HG03565 (cell line): ENCODE results near the gene DNAJB5.
"Not testable (repeated sequence)": the region's sequence is repeated elsewhere in the genome, so short reads cannot be mapped to it uniquely, and the experiment has no call there.

Experiments
- ATAC-seq: cut with Tn5 transposase; IDR thresholded peaks from one replicate; pipeline ENCODE4 v1.9.1; 2021; ENCODE audit warnings: mild to moderate bottlenecking, moderate library complexity; ENCODE audit not compliant: unreplicated experiment

Gene DNAJB5

GRCh38 chr9:34998266-34998665 lies 8.7 kb downstream of the DNAJB5 start:
- no peak for ATAC-seq

GRCh38 chr9:34999576-34999975 lies 10.0 kb downstream of the DNAJB5 start:
- ATAC-seq, result no peak

GRCh38 chr9:35000535-35001284 lies 11.2 kb downstream of the DNAJB5 start:
- no peak for ATAC-seq

- ATAC-seq, result no peak
These were observed 11.7 kb downstream of the DNAJB5 start for GRCh38 chr9:35001285-35001677.

GRCh38 chr9:35001803-35002502 lies 12.4 kb downstream of the DNAJB5 start:
- no peak for ATAC-seq

- ATAC-seq, result no peak
These were observed 13.1 kb downstream of the DNAJB5 start for GRCh38 chr9:35002623-35003022.

- not testable (repeated sequence) for ATAC-seq
These were observed 14.8 kb downstream of the DNAJB5 start for GRCh38 chr9:35004299-35004698.

- no peak for ATAC-seq
These were observed 20.9 kb downstream of the DNAJB5 start for GRCh38 chr9:35010351-35010958.

- no peak for ATAC-seq
These were observed 25.0 kb downstream of the DNAJB5 start for GRCh38 chr9:35014517-35014916.

GRCh38 chr9:35023443-35023842 lies 33.9 kb downstream of the DNAJB5 start:
- ATAC-seq, result not testable (repeated sequence)

- ATAC-seq, result no peak
These were observed 37.1 kb downstream of the DNAJB5 start for GRCh38 chr9:35026671-35027070.

- ATAC-seq, result no peak
These were observed 37.8 kb downstream of the DNAJB5 start for GRCh38 chr9:35027374-35027773.

- ATAC-seq, result no peak
These were observed 38.3 kb downstream of the DNAJB5 start for GRCh38 chr9:35027860-35028259.

- ATAC-seq, result no peak
These were observed 38.8 kb downstream of the DNAJB5 start for GRCh38 chr9:35028341-35028740.

- ATAC-seq, result no peak
These were observed 39.7 kb downstream of the DNAJB5 start for GRCh38 chr9:35029241-35029640.

GRCh38 chr9:35029852-35030251 lies 40.3 kb downstream of the DNAJB5 start:
- ATAC-seq, result no peak

- no peak for ATAC-seq
These were observed 43.6 kb downstream of the DNAJB5 start for GRCh38 chr9:35033101-35033500.

GRCh38 chr9:35035851-35036701 lies 46.5 kb downstream of the DNAJB5 start:
- no peak for ATAC-seq

- ATAC-seq, result no peak
These were observed 52.6 kb downstream of the DNAJB5 start for GRCh38 chr9:35042081-35042604.

GRCh38 chr9:35042891-35043545 lies 53.5 kb downstream of the DNAJB5 start:
- ATAC-seq, result no peak
